GM21717 (cell line): Measurements from ENCODE around the gene CARD11.
"Not testable (repeated sequence)": the region's sequence is repeated elsewhere in the genome, so short reads cannot be mapped to it uniquely, and the experiment has no call there.

ENCODE experiments used
- ATAC-seq: cut with Tn5 transposase; IDR thresholded peaks from one replicate; pipeline ENCODE4 v1.9.1; 2021; ENCODE audit warnings: mild to moderate bottlenecking, moderate library complexity; ENCODE audit not compliant: unreplicated experiment

CARD11 gene

DNA sequence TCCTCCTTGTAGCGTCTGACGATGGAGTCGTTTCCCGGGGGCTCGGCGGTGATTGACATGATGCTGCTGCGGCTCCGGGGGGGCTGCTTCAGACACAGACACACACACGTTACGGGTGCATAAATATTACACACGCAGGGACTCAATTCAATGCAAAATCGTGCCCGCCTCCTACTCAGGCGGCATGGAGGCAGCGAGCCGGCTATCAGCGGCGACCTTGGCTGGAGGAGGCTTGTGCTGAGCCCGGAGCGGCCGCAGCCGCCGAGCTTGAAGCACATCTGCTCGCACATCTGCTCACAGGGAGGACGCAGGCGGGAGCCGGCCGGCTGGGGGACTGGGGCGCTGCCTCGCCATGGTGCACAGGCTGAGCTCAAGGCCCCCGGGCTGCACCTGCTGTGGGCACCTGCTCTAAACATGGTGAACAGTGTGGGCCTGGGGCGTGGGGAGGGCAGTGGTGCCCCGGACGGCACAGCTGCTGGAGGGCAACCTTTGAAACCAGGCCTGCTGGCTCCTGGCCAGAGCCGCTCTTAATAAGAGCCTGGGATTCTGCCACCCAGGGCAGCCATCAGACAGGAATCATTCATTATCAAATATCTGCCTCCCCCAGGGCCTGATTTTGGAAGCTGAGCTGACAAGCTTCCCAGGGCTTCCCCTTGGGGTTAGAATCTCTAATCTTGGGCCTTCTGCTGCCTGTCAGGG is 114.9 kb downstream of the CARD11 start:
- ATAC-seq: no peak

DNA sequence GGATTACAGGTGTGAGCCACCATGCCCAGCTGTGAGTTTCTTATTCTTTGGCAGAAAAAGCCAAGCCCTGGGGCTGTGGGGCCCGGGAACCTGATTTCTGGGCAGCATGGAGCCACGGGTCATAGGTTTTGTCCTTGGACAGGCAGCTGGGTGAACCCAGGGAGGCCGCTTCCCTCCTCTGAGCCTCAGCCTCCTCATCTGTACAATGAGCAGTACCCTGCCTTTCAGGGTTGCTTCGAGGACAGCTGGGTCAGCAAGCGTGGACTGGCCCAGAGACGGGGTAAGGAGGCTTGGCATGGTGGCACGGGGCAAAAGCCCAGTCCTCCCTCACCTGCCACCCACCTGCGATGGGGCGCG is 115.4 kb downstream of the CARD11 start:
- no peak for ATAC-seq

DNA sequence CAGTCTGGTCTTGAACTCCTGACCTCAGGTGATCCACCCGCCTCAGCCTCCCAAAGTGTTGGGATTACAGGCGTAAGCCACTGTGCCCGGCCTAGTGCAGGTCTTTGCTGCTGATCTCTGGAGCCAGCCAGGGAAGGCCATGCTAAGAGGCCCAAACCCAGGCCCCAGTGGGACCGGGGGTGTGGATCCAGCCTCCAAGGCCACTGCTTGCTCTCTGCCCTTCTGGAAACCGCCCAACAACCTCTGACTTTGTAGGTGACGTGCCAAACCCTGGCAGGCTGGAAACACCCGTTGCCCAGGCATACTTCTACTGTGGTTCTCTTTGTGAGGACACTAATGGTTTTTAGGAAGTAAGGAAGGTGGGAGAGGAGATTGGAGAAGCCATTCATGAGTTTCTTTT is 116.1 kb downstream of the CARD11 start:
- ATAC-seq: no peak

DNA sequence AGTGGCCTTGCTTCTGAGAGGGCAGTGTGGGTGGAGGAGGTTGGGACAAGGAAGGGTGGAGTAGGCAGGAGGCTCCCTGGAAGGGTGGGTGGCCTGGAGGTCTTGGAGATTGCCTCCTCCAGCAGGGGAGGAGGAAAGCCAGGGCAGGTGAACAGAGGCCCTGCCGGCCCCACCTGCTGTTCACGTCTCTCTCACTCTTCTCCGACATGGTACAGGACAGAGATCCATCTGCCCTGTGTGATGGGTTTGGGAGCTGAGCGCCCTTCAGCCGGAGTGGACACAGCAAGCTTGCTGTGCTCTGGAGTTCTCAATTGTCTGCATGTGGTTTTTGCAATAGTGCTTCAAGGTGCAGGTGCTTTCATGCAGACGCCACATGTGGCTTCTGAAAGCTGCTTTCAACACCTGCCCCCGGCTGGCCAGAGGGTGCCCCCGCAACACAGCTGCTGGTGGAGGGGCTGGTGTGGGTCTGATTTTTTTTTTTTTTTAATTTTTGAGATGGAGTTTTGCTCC is 116.7 kb downstream of the CARD11 start:
- no peak for ATAC-seq

DNA sequence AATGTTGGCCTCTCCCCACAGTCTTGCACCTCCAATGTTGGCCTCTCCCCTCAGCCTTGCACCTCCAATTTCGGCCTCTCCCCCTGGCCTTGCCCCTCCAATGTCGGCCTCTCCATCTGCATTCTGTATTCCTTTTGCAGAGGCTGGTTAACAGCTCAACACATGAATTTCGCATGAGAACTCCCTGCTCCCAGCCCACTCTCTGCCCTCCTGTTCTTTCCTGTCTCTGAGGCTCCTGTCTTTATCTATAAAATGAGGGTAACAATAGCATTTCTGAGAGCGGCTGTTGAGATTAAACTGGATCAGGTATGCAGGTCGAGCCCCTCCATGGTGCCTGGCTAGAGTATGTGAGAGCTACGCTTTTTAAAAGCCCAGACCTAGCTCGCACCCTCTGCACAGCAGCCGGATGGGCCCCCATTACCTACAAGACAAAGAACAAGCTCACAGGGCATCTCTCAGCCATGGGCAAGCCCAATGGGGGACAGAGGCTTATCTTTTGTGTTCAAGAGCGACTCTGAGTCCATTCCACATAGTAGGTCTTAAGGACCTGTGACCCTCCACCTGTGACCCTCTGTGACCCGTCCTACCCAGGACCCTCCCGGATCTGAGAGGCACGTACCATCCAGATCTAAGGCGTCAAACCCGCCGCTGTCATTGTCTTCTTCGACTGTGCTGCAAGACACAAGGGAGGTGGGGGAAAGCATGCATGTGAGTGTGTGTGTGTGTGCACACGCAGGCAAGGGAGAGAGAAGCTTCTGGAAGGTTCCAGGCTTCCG is 117.4 kb downstream of the CARD11 start:
- ATAC-seq: no peak

DNA sequence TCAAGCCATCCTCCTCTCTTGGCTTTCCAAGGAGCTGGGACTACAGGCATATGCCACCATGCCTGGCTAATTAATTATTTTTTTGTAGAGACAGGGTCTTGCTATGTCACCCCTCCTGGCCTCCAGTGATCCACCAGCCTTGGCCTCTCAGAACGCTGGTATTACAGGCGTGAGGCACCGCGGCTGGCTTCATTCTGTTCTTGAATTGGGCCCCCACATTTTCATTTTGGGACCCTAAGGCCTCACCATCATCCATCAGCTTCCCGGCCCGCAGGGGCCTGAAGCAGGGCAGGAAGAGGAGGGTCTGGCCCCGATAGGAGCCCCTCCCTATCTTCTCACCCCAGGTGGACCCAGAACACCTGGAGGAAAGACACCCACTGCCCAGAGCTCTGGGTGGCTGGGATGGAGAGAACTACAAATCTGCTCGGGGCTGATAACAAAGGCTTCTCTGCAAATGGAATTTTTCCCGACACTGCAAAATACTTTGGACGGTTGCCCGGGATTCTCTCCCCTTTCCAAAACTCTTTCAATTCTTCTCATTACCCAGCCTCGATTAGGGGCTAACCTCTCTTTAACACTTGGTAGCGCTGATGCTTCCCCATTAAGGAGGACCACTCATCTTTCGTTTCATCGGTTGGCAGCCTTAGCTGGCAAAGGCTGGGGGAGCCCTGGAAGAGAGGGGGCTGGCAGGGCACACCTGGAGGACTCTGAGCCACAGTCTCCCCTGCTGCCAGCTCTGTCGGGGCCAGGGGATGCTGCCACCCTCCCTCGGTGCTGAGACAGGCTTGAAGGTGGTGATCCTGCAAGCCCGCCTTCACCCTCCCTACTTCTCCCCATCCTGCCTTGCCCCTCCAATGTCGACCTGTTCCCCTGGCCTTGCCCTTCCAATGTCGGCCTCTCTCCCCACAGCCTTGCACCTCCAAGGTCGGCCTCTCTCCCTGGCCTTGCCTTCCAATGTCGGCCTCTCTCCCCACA is 118.5 kb downstream of the CARD11 start:
- no peak for ATAC-seq

DNA sequence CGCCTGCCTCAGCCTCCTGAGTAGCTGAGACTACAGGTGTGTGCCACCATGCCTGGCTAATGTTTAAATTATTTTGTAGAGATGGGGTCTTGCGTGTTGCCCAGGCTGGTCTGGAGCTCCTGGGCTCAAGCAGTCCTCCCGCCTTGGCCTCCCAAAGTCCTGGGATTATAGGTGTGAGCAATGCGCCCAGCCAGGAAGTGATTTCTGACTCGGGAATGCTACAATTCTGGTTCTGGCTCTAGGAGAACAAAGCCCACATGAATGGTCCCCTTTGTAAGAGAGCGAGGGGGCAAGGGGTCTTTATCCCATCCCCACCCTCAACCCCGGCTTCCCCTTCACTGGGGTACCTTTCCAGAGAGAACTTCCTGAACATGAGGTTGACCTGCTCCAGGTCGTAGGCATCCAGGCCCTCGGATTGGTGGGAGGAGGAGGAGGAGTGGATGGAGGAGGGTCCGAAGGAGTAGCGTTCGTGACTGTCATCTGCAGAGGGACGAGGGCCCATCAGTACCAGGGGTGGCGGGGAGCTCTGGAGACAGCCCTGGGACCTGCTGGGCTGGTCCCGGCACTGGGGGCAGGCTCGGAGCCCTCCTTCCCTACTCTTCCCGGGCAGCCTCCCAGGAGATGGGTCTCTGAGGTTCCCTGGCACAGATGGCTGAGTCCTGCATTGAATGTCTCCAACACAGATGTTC is 119.6 kb downstream of the CARD11 start:
- ATAC-seq: no peak

DNA sequence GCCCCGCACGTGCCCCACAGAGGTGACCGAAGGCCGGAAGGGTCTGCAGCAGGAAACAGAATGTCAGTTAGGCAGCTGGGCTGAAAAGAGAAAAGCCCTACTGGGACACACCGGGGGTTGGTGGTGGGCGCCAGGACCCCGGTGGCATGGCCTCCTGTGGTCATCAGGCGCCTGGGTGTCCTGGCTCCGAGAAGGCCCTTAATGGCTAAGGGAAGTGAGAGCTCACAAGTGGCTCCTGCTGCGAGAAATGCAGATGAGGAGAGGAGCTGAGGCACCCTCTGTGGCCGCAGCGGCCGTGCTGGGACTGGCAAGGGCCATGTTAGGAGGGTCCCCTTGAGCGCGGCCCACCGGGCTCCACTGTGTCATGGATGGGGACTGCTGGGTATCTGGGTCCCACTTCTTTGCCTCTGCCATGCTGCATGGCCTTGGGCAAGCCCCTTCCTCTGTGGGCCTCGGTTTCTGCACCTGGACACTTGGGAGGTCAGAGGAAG is 120.3 kb downstream of the CARD11 start:
- no peak for ATAC-seq

DNA sequence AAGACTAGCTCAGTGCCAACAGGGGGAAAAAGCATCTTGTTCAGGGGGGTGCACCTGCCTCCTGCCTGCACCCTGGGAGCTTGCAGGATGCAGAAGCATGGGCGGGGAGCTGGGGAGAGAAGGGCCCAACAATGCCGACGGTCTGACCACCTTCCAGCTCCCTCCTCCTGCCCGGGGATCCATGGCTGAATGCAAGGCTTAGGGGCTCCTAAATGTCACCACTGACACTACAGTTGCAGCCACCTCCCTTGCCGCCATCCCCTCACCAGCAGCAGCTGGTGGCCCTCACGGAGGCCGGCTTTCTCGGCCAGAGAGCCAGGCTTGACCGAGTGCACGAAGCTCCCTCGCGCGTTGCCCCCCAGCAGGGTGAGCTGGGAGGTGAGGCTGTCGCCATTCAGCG is 120.8 kb downstream of the CARD11 start:
- no peak for ATAC-seq

DNA sequence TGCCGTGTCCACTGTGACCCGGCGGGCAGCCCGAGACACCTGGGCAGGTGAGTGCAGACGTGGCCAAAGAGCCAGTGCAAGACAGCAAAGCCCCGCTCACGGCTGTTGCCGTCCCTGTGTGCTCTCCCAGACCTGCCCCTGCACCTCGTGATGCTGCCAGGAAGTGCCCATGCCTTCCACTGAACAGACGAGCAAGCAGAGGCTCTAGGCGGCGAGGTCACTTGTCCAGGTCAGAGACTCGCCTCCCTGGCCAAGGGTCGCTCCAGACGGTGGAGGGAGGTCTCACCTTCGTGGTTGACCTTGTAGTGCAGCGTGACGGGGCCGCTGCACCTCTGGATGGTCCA is 121.3 kb downstream of the CARD11 start:
- no peak for ATAC-seq

DNA sequence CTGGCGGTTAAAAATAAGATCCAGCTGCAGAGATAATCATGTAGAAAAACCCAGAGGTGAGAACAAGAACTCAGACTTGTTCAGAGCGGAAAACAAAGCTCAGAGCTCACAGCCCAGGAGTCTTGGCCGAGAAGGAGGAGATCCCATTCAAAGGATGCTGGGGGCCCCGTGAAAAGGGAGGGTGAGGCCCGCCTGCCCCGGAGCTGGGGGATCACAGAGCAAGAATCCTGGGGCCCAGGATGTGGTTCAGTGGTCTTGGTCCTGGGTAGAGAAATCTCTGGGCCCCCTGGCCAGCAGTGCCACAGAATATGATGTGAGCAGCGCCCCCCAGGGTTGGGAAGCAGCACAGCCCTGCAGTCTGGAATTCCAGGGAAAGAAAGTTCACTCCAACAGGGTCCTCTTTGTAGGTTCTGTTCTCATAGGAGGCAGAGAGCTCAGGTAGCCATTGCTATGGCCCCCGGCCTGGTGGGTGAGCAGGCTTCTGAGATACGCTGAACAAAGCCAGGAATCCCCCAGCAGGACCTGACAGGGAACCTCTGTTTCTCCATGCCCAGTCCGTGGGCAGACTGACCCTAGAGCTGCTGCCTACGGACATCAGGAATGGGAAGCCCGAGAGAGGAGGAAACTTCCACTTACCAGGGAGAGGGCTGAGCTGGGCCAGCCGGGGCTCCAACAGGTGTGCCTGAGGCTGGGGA is 121.9 kb downstream of the CARD11 start:
- ATAC-seq: no peak

DNA sequence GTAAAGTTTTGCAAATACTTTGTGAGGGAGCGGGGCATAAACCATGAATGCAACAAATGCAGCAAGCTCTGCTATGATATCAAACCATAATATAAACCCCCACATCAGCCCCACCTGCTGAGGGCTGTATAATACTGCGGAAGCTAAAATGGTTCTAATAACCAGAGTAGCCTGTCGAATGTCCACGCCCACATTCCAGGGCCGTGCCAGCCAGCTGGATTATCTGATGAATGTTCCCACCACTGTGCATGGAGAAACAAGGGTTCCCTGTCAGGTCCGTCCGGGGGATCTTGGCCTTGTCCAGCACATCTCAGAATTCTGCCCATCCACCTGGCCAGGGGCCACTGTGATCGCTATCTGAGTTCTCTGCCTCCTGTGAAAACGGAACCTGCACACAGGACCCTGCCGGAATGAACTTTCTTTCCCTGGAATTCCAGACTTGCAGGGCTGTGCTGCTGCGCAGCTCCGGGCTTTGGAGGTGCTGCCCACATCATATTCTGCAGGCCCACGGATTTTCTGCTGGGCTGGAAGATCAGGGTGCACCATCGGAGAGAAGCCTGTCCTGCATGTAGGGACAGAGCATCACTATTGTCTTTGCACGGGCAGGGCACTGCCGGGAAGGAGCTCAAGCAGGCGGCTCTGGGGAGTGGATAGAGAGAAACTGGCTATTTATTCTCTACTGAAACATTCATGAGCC is 122.6 kb downstream of the CARD11 start:
- no peak for ATAC-seq

DNA sequence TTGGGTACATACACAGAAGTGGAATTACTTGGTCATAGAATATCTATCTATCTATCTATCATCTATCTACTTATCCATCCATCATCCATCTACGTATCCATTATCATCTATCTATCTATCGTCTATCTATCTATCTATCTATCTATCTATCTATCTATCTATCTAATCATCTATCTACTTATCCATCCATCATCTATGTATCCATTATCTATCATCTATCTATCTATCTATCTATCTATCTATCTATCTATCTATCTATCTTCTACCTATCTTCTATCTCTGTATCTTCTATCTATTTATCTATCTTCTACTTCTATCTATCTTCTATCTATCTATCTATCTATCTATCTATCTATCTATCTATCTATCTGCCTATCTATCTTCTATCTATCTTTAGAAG is 123.2 kb downstream of the CARD11 start:
- ATAC-seq: not testable (repeated sequence)

DNA sequence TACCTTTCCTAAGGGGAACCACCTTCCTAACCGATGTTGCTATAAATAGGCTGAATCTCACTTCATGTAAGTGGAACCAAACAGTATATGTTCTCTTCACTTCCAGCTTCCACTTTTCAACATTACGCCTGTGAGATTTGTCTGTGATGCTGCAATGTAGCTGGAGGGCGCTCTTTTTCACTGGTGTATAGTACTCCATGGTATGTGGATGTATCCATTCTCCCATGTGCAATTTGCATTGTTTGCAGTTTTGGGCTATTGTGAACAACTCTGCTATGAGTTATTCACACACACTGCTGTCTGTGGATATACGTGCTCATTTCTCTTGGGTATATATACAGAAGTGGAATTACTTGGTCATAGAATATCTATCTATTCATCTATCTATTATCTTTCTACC is 123.6 kb downstream of the CARD11 start:
- ATAC-seq: no peak

DNA sequence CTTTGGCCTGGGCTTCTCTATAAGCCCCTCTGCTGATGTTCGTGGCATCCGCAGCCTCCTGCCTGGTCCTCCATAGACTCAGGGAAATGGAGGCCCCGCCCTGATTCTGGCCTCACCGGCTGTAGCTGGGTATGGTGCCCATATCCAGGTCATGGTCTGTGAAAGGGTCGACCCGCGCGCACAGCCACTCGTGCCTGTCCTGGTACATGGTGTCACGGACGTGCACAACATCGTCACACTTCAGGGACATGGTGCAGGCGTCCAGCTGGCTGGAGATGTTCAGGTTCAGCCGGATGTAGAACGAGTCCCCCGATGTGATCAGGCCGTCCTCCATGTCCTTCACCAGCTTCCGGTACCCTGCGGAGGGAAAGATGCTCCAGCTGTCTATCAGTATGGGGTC is 124.4 kb downstream of the CARD11 start:
- no peak for ATAC-seq

DNA sequence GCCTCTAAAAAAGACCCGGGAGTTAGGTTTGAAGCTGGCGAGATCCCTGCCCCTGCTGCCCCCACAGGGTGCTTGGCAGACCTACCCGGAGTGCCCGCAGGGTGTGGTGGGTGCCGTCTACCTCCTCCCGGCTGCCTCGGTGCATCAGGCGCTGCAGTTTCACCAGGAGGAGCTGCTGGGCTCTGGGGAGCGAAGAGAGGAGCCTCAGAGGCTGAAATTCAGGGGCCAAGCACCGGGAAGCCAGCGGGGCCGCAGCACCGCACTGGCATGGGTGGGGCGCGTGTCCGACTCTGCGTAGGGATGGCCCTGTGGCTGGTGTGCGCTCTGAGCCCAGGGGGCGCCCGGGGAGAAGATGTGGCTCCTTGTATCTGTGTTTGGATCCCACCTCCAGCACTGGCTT is 125.3 kb downstream of the CARD11 start:
- ATAC-seq: no peak

DNA sequence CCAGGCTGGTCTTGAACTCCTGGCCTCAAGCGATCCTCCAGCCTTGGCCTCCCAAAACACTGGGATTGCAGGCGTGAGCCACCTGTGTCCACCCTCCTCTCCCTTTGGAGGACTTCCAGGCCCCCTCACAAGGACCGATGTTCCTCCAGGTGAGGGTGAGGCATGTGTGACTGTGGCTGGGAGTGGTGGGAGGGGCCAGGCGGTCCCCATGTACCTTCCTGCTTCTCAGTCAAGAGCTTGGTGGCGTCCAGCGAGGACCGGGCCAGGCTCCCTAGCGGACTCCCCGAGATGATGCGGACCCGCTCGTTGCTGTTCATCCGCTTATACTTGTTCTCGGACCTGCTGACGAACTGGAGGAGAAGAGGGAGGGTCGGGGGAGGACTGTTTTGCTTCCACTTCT is 128.6 kb downstream of the CARD11 start:
- ATAC-seq: no peak

DNA sequence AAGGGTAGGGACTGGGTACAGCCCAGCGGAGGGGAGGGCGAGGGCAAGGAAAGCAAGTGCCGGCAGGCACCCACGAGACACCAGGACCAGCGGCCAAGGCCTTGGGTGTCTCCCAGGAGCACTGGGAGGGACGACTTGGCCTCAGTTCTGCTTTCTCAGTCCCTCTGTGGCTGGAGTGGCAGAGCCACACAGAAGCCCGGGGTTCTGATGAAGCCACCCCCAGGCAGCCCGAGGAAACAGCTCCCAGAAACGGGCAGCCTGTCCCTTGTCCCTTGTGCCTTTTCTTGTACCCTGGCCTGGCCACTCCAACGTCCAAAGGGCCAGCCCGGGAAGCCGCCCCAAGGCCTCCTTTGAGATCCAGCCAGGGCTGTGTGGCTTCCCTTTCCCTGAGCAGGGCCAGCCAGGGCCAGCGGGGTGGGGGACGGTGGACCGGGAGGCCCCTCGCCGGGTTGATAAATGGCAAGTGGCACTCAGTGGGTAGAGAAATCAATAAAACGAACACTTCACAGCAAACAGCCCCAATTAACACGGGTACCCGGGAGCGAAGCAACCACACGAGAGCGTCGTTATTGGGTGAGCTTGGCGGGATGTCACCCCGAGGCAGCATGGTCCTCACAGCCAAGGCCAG is 129.8 kb downstream of the CARD11 start:
- no peak for ATAC-seq
